SW 1271 (cell line): ENCODE results near the gene MAN1B1.

Experiments used
- DNase-seq, 2 experiments: peaks; one replicate each; lab custom pipeline; 2025; lab: John Stamatoyannopoulos, UW

Gene MAN1B1

GRCh38 chr9:137068539-137069507 is 18.0 kb upstream of the MAN1B1 start:
- DNase-seq = no peak

GRCh38 chr9:137069508-137070091 is 17.2 kb upstream of the MAN1B1 start:
- DNase-seq = no peak

- peak; percentile 81 to 90 for DNase-seq
Observed at GRCh38 chr9:137070201-137070905, 16.4 kb upstream of the MAN1B1 start, which contains the start of gene SAPCD2. TSS of gene SAPCD2 (minus strand) at chr9:137070557. CDS start at chr9:137070460, 97 bp downstream.

- DNase-seq = peak in 1 of 2 experiments; percentile 57
Observed at GRCh38 chr9:137070906-137071275, 15.9 kb upstream of the MAN1B1 start.

- DNase-seq = no peak
Observed at GRCh38 chr9:137071282-137071681, 15.5 kb upstream of the MAN1B1 start.

- no peak for DNase-seq
Observed at GRCh38 chr9:137073992-137074399, 12.8 kb upstream of the MAN1B1 start.

- DNase-seq = no peak
Observed at GRCh38 chr9:137074657-137075274, 12.0 kb upstream of the MAN1B1 start.

GRCh38 chr9:137075275-137075775 is 11.5 kb upstream of the MAN1B1 start:
- DNase-seq = no peak

- no peak for DNase-seq
Observed at GRCh38 chr9:137076636-137077009, 10.2 kb upstream of the MAN1B1 start.

- peak in 1 of 2 experiments; percentile 29 for DNase-seq
Observed at GRCh38 chr9:137077010-137077747, 9.6 kb upstream of the MAN1B1 start, which contains the start of gene UAP1L1. TSS of gene UAP1L1 (plus strand) at chr9:137077517. CDS start at chr9:137077533, 16 bp downstream.

GRCh38 chr9:137077758-137078693 is 8.8 kb upstream of the MAN1B1 start:
- DNase-seq = no peak

- no peak for DNase-seq
Observed at GRCh38 chr9:137078701-137079400, 7.9 kb upstream of the MAN1B1 start.

- no peak for DNase-seq
Observed at GRCh38 chr9:137079401-137079787, 7.4 kb upstream of the MAN1B1 start.

GRCh38 chr9:137080260-137081122 is 6.3 kb upstream of the MAN1B1 start:
- no peak for DNase-seq

- no peak for DNase-seq
Observed at GRCh38 chr9:137082222-137082924, 4.4 kb upstream of the MAN1B1 start.

GRCh38 chr9:137082925-137083290 is 3.9 kb upstream of the MAN1B1 start:
- DNase-seq = no peak

- peak; percentile 72 to 87 for DNase-seq
Observed at GRCh38 chr9:137083394-137084004, 3.3 kb upstream of the MAN1B1 start.
